A549 (cell line): Measurements from ENCODE around the gene ARHGAP4.

Experiments
- CEBPB ChIP-seq, 2 experiments: fragments of >200 bp in 1 of 2; sonication (Bioruptor Twin) in 1 of 2; formaldehyde crosslinking in 1 of 2; IDR thresholded peaks; 2 replicates each; pipeline ENCODE4 v1.6.1; 2012 to 2016
- EP300 ChIP-seq, 2 experiments: fragments of >200 bp; sonication (Bioruptor Twin); formaldehyde crosslinking; IDR thresholded peaks; 2 replicates in 1 of 2; 3 replicates in 1 of 2; pipeline ENCODE4 v1.6.1; 2016 to 2017
- JUNB ChIP-seq: fragments of >200 bp; sonication (Bioruptor Twin); formaldehyde crosslinking; IDR thresholded peaks from 2 replicates; pipeline ENCODE4 v1.6.1; 2016
- KDM1A ChIP-seq: fragments of 200-600 bp; sonication (generic); IDR thresholded peaks from 2 replicates; pipeline ENCODE4 v1.6.1; 2016; ENCODE audit warnings: low read depth, mild to moderate bottlenecking
- MAX ChIP-seq: IDR thresholded peaks from 2 replicates; pipeline ENCODE4 v1.6.1; 2012
- NR3C1 ChIP-seq: fragments of >200 bp; sonication (Bioruptor Twin); formaldehyde crosslinking; IDR thresholded peaks from 3 replicates; pipeline ENCODE4 v1.6.1; 2017
- POLR2A ChIP-seq: IDR thresholded peaks from 2 replicates; pipeline ENCODE4 v1.6.1; 2012; ENCODE audit warnings: mild to moderate bottlenecking, low read length
- RAD21 ChIP-seq, 2 experiments: fragments of >200 bp in 1 of 2; sonication (Bioruptor Twin) in 1 of 2; formaldehyde crosslinking in 1 of 2; IDR thresholded peaks in 1 of 2; conservative IDR thresholded peaks in 1 of 2; 2 replicates in 1 of 2; 3 replicates in 1 of 2; pipeline ENCODE4 v1.6.1; 2012 to 2018; ENCODE audit warnings: inconsistent platforms in 1 of 2
- TF ChIP-seq, protein P1 (sequence below): fragments of >200 bp; sonication (Bioruptor Twin); formaldehyde crosslinking; IDR thresholded peaks from 3 replicates; pipeline ENCODE4 v1.5.1; 2016

GRCh38 chrX:153871946-153872878, 53.9 kb downstream of the ARHGAP4 start:
- TF ChIP-seq, protein P1, sequence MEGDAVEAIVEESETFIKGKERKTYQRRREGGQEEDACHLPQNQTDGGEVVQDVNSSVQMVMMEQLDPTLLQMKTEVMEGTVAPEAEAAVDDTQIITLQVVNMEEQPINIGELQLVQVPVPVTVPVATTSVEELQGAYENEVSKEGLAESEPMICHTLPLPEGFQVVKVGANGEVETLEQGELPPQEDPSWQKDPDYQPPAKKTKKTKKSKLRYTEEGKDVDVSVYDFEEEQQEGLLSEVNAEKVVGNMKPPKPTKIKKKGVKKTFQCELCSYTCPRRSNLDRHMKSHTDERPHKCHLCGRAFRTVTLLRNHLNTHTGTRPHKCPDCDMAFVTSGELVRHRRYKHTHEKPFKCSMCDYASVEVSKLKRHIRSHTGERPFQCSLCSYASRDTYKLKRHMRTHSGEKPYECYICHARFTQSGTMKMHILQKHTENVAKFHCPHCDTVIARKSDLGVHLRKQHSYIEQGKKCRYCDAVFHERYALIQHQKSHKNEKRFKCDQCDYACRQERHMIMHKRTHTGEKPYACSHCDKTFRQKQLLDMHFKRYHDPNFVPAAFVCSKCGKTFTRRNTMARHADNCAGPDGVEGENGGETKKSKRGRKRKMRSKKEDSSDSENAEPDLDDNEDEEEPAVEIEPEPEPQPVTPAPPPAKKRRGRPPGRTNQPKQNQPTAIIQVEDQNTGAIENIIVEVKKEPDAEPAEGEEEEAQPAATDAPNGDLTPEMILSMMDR, result no peak
- TF ChIP-seq CEBPB (IDR thresholded peaks at IDR 0.05) (no peak), EP300 (IDR thresholded peaks at IDR 0.05) (no peak), NR3C1 (no peak), MAX (no peak), JUNB (no peak), KDM1A (no peak), POLR2A (no peak), RAD21 (conservative IDR thresholded peaks at IDR 0.05 in 1 of 2, IDR thresholded peaks at IDR 0.05 in 1 of 2) (no peak)
